ENCODE results near the gene TRPV6.
A peak's percentile ranks its signal among the peaks of the same experiment; 100 is the strongest.

Gene TRPV6

DNA sequence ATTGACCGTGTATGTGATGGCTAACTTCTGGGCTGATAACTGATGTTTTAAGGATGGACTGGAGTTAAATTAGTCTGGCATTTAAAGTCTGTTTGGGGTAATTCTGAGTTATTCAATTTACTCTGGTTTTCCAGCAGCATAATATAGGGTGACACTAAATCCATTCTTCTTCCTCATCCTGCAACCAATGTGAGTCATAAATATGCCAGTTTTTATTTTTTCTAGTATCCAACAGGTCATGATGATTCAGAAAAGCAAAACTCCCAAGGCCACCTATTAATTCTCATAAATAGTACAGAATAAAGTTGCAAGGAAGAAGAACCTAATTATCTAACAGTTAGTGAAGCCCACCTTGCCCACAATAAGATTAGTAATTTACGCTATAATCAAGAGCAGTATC is 38.2 kb downstream of the TRPV6 start:
- no peak for DNase-seq

GRCh38 chr7:142842251-142842766 is 43.2 kb downstream of the TRPV6 start:
- no peak for DNase-seq

GRCh38 chr7:142838461-142839213 is 46.9 kb downstream of the TRPV6 start:
- DNase-seq = peak; percentile 97

GRCh38 chr7:142836426-142836825 is 49.1 kb downstream of the TRPV6 start:
- no peak for DNase-seq

DNA sequence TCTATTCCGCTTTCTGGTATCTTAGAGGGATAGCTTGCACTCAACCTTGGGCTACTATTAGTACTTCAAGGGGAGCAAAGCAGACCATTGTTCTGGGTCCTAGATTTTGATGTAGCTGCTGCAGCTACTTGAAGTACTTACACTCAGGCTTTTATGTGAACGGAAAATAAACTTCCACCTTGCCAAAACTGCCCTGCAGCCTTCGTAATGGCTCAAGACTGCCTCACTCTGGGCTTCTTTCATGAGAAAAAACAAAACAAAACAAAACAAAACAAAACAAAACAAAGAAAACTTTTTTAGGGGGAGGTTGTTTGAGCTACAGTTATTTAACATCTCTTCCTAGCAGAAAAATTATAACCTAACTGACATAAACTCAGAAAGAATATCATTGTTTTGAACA is 50.1 kb downstream of the TRPV6 start:
- no peak for DNase-seq

- DNase-seq = peak; percentile 89
These were observed 52.1 kb downstream of the TRPV6 start for GRCh38 chr7:142833174-142834048.

DNA sequence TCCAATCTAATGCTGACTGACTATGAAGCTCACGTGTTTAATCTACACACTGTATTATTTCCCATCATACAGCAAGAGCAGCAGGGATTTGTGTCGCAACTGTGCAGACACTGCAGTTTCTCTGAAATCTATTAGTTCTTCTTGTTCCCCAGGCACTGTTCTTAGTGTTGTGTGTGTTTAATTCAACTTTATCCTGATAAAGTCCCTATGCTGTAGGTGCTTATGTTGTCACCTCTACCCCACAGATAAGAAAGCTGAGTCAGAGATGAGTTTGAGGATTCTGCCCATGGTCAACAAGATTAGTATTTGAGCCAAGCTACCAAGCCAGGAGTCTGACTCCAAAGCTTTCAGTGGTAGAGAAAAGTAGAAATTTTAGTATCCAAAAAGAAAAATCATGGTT is 53.1 kb downstream of the TRPV6 start:
- DNase-seq = no peak

GRCh38 chr7:142827951-142828500 is 57.5 kb downstream of the TRPV6 start:
- DNase-seq = no peak

DNA sequence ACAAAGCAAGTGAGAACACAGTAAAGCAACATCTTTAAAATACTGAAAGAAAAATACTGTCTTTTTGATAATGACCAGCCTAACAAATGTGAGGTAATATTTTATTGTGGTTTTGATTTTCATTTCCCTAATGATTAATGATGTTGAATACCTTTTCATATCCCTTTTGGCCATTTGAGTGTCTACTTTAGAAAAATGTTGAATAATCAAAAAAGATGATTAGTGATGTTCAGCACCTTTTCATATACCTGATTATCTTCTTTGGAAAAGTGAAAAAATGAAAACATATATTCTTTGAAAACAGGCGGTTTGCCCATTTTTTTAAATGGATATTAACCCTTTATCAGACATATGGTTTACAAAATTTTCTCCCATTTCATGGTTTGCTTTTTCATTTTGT is 62.8 kb downstream of the TRPV6 start:
- no peak for DNase-seq

Data from hematopoietic multipotent progenitor cell treated with erythropoietin and hydrocortisone succinate and interleukin-3 and kit ligand, for 4 days (in vitro differentiated cells).